GM12874 (cell line): Measurements from ENCODE around the gene DYNC2LI1.

ENCODE experiments used
- CTCF ChIP-seq: IDR thresholded peaks from 2 replicates; pipeline ENCODE4 v1.5.1; 2011; ENCODE audit warnings: low read depth, mild to moderate bottlenecking, control low read depth, low read length, moderate library complexity; ENCODE audit not compliant: insufficient read depth

Gene DYNC2LI1

GRCh38 chr2:43790147-43790546 lies 16.3 kb downstream of the DYNC2LI1 start:
- no peak for TF ChIP-seq CTCF

- no peak for TF ChIP-seq CTCF
These were observed 17.4 kb downstream of the DYNC2LI1 start for GRCh38 chr2:43791035-43791765.

- TF ChIP-seq CTCF = no peak
These were observed 18.8 kb downstream of the DYNC2LI1 start for GRCh38 chr2:43792653-43793052.

- TF ChIP-seq CTCF = no peak
These were observed 21.1 kb downstream of the DYNC2LI1 start for GRCh38 chr2:43794956-43795355.

- TF ChIP-seq CTCF = no peak
These were observed 22.4 kb downstream of the DYNC2LI1 start for GRCh38 chr2:43796206-43796605.

GRCh38 chr2:43798300-43798699 lies 24.5 kb downstream of the DYNC2LI1 start:
- TF ChIP-seq CTCF = peak; percentile 3; the same call in 1 of the 2 replicates

- TF ChIP-seq CTCF = no peak
These were observed 27.1 kb downstream of the DYNC2LI1 start for GRCh38 chr2:43800894-43801293.
